Liver (tissue), 9 donors: ENCODE results near the gene FLRT2. TPM values are rescaled to one million over a fixed set of nuclear protein-coding genes. Genes with fewer than 3 reads are reported as not detected.

Experiments
- DNase-seq: peaks from one replicate; pipeline ENCODE4 v3.0.0-alpha.2; 2017; ENCODE audit warnings: low spot score
- H3K27ac ChIP-seq, 2 donors: one replicate each; pipeline ENCODE4 v1.7.0; 2013; ENCODE audit warnings: inconsistent platforms in 2 of 2, low read length in 2 of 2, control low read depth in 1 of 2, low read depth in 1 of 2, mild to moderate bottlenecking in 1 of 2
- H3K27me3 ChIP-seq, 4 donors: one replicate each; pipeline versions ENCODE4 v1.6.1 to v1.7.0; 2013; ENCODE audit warnings: low read length in 3 of 4, inconsistent platforms in 1 of 4, mild to moderate bottlenecking in 1 of 4, moderate library complexity in 1 of 4; ENCODE audit not compliant: control insufficient read depth in 4 of 4, insufficient read depth in 4 of 4
- H3K36me3 ChIP-seq, 4 donors: one replicate each; pipeline versions ENCODE4 v1.6.1 to v1.7.0; 2013; ENCODE audit warnings: low read length in 3 of 4, mild to moderate bottlenecking in 3 of 4, low read depth in 1 of 4, moderate library complexity in 1 of 4; ENCODE audit not compliant: control insufficient read depth in 4 of 4, insufficient read depth in 3 of 4
- H3K4me1 ChIP-seq, 4 donors: one replicate each; pipeline versions ENCODE4 v1.6.1 to v1.7.0; 2013; ENCODE audit warnings: low read length in 3 of 4, mild to moderate bottlenecking in 3 of 4, moderate library complexity in 1 of 4; ENCODE audit not compliant: control insufficient read depth in 4 of 4, insufficient read depth in 4 of 4
- H3K4me3 ChIP-seq, 3 donors: one replicate each; pipeline versions ENCODE4 v1.6.1 to v1.7.0; 2013; ENCODE audit warnings: low read length in 3 of 3, control low read depth in 1 of 3, low read depth in 1 of 3, mild to moderate bottlenecking in 1 of 3
- H3K9ac ChIP-seq, 2 donors: one replicate each; pipeline ENCODE4 v1.7.0; 2013; ENCODE audit warnings: low read length in 2 of 2, mild to moderate bottlenecking in 2 of 2, moderate library complexity in 2 of 2, control low read depth in 1 of 2, low read depth in 1 of 2
- H3K9me3 ChIP-seq, 4 donors: one replicate each; pipeline versions ENCODE4 v1.6.1 to v1.7.0; 2013; ENCODE audit warnings: low read length in 3 of 4; ENCODE audit not compliant: control insufficient read depth in 4 of 4
- EGR1 ChIP-seq, 2 donors: IDR thresholded peaks; 2 replicates each; pipeline ENCODE4 v1.6.1; 2016 to 2018; ENCODE audit warnings: antibody characterized with exemption in 2 of 2, low read depth in 2 of 2
- FOXA1 ChIP-seq: IDR thresholded peaks from 2 replicates; pipeline ENCODE4 v1.6.1; 2016; ENCODE audit warnings: antibody characterized with exemption
- FOXA2 ChIP-seq: IDR thresholded peaks from 2 replicates; pipeline ENCODE4 v1.6.1; 2016; ENCODE audit warnings: antibody characterized with exemption
- GABPA ChIP-seq, 2 donors: IDR thresholded peaks in 1 of 2; conservative IDR thresholded peaks in 1 of 2; 2 replicates each; pipeline ENCODE4 v1.6.1; 2016; ENCODE audit warnings: antibody characterized with exemption in 2 of 2, mild to moderate bottlenecking in 1 of 2, moderate library complexity in 1 of 2
- HNF4A ChIP-seq, 2 donors: conservative IDR thresholded peaks; 2 replicates each; pipeline ENCODE4 v1.6.1; 2016; ENCODE audit warnings: antibody characterized with exemption in 2 of 2, mild to moderate bottlenecking in 2 of 2
- HNF4G ChIP-seq: IDR thresholded peaks from 2 replicates; pipeline ENCODE4 v1.6.1; 2016; ENCODE audit warnings: antibody characterized with exemption
- JUND ChIP-seq, 2 donors: IDR thresholded peaks; 2 replicates each; pipeline ENCODE4 v1.6.1; 2016; ENCODE audit warnings: antibody characterized with exemption in 2 of 2
- NR2F2 ChIP-seq: IDR thresholded peaks from 2 replicates; pipeline ENCODE4 v1.6.1; 2016; ENCODE audit warnings: antibody characterized with exemption
- RAD21 ChIP-seq, 2 donors: IDR thresholded peaks; 2 replicates each; pipeline ENCODE4 v1.6.1; 2016; ENCODE audit warnings: antibody characterized with exemption in 2 of 2, mild to moderate bottlenecking in 2 of 2
- RXRA ChIP-seq, 2 donors: IDR thresholded peaks; 2 replicates each; pipeline ENCODE4 v1.6.1; 2017 to 2018; ENCODE audit warnings: antibody characterized with exemption in 2 of 2, mild to moderate bottlenecking in 1 of 2
- SP1 ChIP-seq: IDR thresholded peaks from 2 replicates; pipeline ENCODE4 v1.6.1; 2018; ENCODE audit warnings: antibody characterized with exemption, mild to moderate bottlenecking
- TAF1 ChIP-seq: conservative IDR thresholded peaks from 2 replicates; pipeline ENCODE4 v1.6.1; 2016; ENCODE audit warnings: antibody characterized with exemption, mild to moderate bottlenecking
- YY1 ChIP-seq: IDR thresholded peaks from 2 replicates; pipeline ENCODE4 v1.6.1; 2016; ENCODE audit warnings: antibody characterized with exemption, mild to moderate bottlenecking
- WGBS: extraction: QIAGEN DNeasy Blood & Tissue Kit; methylation state at CpG from one replicate; pipeline ENCODE4 v1.1.7; 2013; 5-methylcytosine and 5-hydroxymethylcytosine counted together
- polyA plus RNA-seq, 2 donors: library from polyadenylated mRNA; stranded (reverse) in 1 of 2; unstranded in 1 of 2; fragments of 200-250 nt in 1 of 2; fragments of >200 nt in 1 of 2; fragmentation: Nextera tagmentation in 1 of 2; extraction: Ambion mirVana in 1 of 2; gene quantifications; one replicate each; pipeline versions ENCODE4 v1.2.1 to v1.2.3, GENCODE V29; 2013 to 2015
- total RNA-seq, 2 donors: library from RNA; depleted of rRNA; stranded (reverse); fragments of >200 nt; gene quantifications; one replicate each; pipeline ENCODE4 v1.2.3, GENCODE V29; 2014
- TF ChIP-seq, protein P1 (sequence below): fragments of 150-350 bp; IDR thresholded peaks from 2 replicates; pipeline ENCODE4 v1.5.1; 2017; ENCODE audit warnings: improper control_type of control experiment, low read depth, low read length; ENCODE audit not compliant: missing input control
- TF ChIP-seq, protein P2 (sequence below): IDR thresholded peaks from 2 replicates; pipeline ENCODE4 v1.6.1; 2016; ENCODE audit warnings: antibody characterized with exemption
- TF ChIP-seq, protein P3 (sequence below): IDR thresholded peaks from 2 replicates; pipeline ENCODE4 v1.6.1; 2016; ENCODE audit warnings: antibody characterized with exemption
- TF ChIP-seq, protein P4 (sequence below): IDR thresholded peaks from 2 replicates; pipeline ENCODE4 v1.6.1; 2016; ENCODE audit warnings: antibody characterized with exemption, mild to moderate bottlenecking
- TF ChIP-seq, protein P5 (sequence below): IDR thresholded peaks from 2 replicates; pipeline ENCODE4 v1.6.1; 2016; ENCODE audit warnings: antibody characterized with exemption
- donor health status: healthy.
- donor health status: healthy.
- donor health status: healthy.
- donor health status: healthy.
- donor health status: healthy.

Gene FLRT2
- total and polyA plus RNA-seq, 4 donors = 0.90 to 8.2 (median 1.8) TPM

DNA sequence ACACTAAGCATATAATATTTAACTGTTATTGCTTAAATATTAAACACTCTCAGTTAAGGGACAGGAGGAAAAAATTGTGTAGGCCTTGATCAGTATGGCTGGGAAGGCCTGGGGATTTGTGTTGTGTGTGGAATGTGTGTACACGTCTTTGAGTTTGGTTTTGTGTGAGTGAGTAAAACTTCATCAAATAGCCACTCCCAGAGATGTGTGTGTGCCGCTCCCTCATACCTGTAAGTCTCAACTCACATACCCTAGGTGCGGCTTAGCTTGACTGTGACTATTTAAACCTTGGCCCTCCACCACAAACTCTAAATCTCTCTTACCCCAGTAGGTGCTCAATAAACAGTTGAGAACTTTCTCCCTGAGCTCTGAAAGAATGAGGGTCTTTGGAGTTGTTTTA is 64.3 kb downstream of the FLRT2 start:
- TF ChIP-seq HNF4G = no peak
- TF ChIP-seq, protein P1, sequence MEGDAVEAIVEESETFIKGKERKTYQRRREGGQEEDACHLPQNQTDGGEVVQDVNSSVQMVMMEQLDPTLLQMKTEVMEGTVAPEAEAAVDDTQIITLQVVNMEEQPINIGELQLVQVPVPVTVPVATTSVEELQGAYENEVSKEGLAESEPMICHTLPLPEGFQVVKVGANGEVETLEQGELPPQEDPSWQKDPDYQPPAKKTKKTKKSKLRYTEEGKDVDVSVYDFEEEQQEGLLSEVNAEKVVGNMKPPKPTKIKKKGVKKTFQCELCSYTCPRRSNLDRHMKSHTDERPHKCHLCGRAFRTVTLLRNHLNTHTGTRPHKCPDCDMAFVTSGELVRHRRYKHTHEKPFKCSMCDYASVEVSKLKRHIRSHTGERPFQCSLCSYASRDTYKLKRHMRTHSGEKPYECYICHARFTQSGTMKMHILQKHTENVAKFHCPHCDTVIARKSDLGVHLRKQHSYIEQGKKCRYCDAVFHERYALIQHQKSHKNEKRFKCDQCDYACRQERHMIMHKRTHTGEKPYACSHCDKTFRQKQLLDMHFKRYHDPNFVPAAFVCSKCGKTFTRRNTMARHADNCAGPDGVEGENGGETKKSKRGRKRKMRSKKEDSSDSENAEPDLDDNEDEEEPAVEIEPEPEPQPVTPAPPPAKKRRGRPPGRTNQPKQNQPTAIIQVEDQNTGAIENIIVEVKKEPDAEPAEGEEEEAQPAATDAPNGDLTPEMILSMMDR = no peak
- TF ChIP-seq RXRA (IDR thresholded peaks at IDR 0.05) = no peak
- TF ChIP-seq, protein P2, sequence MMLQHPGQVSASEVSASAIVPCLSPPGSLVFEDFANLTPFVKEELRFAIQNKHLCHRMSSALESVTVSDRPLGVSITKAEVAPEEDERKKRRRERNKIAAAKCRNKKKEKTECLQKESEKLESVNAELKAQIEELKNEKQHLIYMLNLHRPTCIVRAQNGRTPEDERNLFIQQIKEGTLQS = no peak
- no peak for TF ChIP-seq FOXA2
- no peak for TF ChIP-seq TAF1
- TF ChIP-seq RAD21 (IDR thresholded peaks at IDR 0.05) = no peak
- TF ChIP-seq NR2F2 = no peak
- TF ChIP-seq, protein P3, sequence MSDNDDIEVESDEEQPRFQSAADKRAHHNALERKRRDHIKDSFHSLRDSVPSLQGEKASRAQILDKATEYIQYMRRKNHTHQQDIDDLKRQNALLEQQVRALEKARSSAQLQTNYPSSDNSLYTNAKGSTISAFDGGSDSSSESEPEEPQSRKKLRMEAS = no peak
- no peak for TF ChIP-seq JUND (IDR thresholded peaks at IDR 0.05)
- TF ChIP-seq GABPA (IDR thresholded peaks at IDR 0.05 in 1 of 2, conservative IDR thresholded peaks at IDR 0.05 in 1 of 2) = no peak
- TF ChIP-seq HNF4A (conservative IDR thresholded peaks at IDR 0.05) = no peak
- TF ChIP-seq SP1 = no peak
- TF ChIP-seq YY1 = no peak
- no peak for TF ChIP-seq FOXA1
- no peak for TF ChIP-seq EGR1 (IDR thresholded peaks at IDR 0.05; ENCODE audit: low read depth in 2 of 2)
- TF ChIP-seq, protein P4, sequence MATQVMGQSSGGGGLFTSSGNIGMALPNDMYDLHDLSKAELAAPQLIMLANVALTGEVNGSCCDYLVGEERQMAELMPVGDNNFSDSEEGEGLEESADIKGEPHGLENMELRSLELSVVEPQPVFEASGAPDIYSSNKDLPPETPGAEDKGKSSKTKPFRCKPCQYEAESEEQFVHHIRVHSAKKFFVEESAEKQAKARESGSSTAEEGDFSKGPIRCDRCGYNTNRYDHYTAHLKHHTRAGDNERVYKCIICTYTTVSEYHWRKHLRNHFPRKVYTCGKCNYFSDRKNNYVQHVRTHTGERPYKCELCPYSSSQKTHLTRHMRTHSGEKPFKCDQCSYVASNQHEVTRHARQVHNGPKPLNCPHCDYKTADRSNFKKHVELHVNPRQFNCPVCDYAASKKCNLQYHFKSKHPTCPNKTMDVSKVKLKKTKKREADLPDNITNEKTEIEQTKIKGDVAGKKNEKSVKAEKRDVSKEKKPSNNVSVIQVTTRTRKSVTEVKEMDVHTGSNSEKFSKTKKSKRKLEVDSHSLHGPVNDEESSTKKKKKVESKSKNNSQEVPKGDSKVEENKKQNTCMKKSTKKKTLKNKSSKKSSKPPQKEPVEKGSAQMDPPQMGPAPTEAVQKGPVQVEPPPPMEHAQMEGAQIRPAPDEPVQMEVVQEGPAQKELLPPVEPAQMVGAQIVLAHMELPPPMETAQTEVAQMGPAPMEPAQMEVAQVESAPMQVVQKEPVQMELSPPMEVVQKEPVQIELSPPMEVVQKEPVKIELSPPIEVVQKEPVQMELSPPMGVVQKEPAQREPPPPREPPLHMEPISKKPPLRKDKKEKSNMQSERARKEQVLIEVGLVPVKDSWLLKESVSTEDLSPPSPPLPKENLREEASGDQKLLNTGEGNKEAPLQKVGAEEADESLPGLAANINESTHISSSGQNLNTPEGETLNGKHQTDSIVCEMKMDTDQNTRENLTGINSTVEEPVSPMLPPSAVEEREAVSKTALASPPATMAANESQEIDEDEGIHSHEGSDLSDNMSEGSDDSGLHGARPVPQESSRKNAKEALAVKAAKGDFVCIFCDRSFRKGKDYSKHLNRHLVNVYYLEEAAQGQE = no peak
- 89% methylated on average over 3 of the region's 3 CpGs for WGBS
- Histone ChIP-seq H3K9me3 (no peaks in the 10 kb centered on the region), H3K4me1 (no peaks in the 10 kb centered on the region), H3K27me3 (no peaks in the 10 kb centered on the region), H3K27ac (no peak overlapping the region), H3K9ac (no peak overlapping the region), H3K4me3 (no peak overlapping the region), H3K36me3 (no peaks in the 10 kb centered on the region)
- DNase-seq = no peak

DNA sequence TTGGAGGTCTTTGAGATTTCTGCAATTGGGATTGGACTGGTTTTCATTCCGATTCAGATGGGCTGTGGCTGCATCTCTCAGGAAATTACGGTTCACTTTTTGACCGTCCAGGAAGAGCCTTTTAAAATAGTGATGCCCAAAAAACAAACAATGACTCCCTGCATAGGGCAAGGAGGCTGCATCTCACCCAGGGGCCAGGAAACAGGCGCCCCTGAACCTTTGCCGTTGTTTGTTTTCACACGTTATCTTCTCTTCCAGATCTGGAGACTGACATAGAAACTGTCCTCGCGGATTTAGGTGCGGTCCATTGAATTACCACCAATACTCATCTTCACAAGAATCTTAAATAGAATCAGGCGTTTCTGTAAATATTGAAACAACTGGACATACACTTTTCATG is 66.0 kb downstream of the FLRT2 start:
- no peak for DNase-seq
- H3K4me1 ChIP-seq = no peaks in the 10 kb centered on the region
- no peaks in the 10 kb centered on the region for H3K27me3 ChIP-seq
- no peaks in the 10 kb centered on the region for H3K36me3 ChIP-seq
- no peak overlapping the region for H3K4me3 ChIP-seq
- 69% methylated on average over 10 of the region's 10 CpGs for WGBS
- H3K9ac ChIP-seq = no peak overlapping the region
- no peaks in the 10 kb centered on the region for H3K9me3 ChIP-seq
- no peak overlapping the region for H3K27ac ChIP-seq
- TF ChIP-seq YY1 = no peak
- no peak for TF ChIP-seq EGR1 (IDR thresholded peaks at IDR 0.05; ENCODE audit: low read depth in 2 of 2)
- no peak for TF ChIP-seq TAF1
- TF ChIP-seq GABPA (IDR thresholded peaks at IDR 0.05 in 1 of 2, conservative IDR thresholded peaks at IDR 0.05 in 1 of 2) = no peak
- no peak for TF ChIP-seq JUND (IDR thresholded peaks at IDR 0.05)
- TF ChIP-seq, protein P3 = no peak
- TF ChIP-seq HNF4A (conservative IDR thresholded peaks at IDR 0.05) = no peak
- no peak for TF ChIP-seq HNF4G
- no peak for TF ChIP-seq RXRA (IDR thresholded peaks at IDR 0.05)
- TF ChIP-seq, protein P2 = no peak
- TF ChIP-seq RAD21 (IDR thresholded peaks at IDR 0.05) = no peak
- TF ChIP-seq, protein P5, sequence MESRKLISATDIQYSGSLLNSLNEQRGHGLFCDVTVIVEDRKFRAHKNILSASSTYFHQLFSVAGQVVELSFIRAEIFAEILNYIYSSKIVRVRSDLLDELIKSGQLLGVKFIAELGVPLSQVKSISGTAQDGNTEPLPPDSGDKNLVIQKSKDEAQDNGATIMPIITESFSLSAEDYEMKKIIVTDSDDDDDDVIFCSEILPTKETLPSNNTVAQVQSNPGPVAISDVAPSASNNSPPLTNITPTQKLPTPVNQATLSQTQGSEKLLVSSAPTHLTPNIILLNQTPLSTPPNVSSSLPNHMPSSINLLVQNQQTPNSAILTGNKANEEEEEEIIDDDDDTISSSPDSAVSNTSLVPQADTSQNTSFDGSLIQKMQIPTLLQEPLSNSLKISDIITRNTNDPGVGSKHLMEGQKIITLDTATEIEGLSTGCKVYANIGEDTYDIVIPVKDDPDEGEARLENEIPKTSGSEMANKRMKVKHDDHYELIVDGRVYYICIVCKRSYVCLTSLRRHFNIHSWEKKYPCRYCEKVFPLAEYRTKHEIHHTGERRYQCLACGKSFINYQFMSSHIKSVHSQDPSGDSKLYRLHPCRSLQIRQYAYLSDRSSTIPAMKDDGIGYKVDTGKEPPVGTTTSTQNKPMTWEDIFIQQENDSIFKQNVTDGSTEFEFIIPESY = no peak
- no peak for TF ChIP-seq NR2F2
- TF ChIP-seq SP1 = no peak
- TF ChIP-seq, protein P1 = no peak
